Effector CD8-positive, alpha-beta T cell (primary cell): ENCODE measurements around the gene PKM.
A peak's percentile ranks its signal among the peaks of the same experiment; 100 is the strongest.

Source experiments
- DNase-seq: peaks from one replicate; lab custom pipeline; 2025; lab: John Stamatoyannopoulos, UW

The PKM gene

DNA sequence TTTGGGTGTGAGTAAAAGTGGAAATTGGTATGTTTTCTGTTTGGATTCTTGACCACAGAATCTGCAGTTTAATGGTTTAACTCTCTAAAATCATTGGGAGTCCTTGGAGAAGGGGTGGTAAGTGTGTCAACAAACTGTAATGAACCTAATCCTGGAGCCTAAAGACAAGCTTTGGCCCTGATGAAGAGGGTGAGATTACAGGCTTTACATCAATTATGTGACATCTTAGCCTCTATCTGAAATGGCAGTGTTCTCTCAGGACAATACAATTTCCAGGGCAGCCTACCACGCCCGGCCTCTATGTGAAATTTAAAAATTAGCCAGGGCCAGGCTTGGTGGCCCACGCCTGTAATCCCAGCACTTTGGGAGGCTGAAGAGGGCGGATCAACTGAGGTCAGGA is 4.3 kb upstream of the PKM start:
- DNase-seq, result no peak

DNA sequence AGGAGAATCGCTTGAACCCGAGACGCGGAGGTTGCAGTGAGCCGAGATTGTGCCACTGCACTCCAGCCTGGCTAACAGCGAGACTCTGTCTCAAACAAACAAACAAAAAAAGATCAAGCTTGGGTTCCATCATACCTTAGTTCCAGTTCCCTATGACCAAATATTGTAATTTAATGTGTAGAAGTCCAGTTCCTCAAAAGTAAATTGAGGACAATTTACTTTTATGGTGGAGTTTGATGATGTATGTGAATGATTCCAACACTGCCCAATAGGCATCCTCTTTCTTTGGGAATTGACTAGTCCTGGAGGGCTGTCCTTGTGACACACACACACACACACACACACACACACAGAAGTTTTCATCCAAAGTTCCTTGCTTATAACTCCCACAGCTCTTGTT is 2.8 kb upstream of the PKM start:
- no peak for DNase-seq

DNA sequence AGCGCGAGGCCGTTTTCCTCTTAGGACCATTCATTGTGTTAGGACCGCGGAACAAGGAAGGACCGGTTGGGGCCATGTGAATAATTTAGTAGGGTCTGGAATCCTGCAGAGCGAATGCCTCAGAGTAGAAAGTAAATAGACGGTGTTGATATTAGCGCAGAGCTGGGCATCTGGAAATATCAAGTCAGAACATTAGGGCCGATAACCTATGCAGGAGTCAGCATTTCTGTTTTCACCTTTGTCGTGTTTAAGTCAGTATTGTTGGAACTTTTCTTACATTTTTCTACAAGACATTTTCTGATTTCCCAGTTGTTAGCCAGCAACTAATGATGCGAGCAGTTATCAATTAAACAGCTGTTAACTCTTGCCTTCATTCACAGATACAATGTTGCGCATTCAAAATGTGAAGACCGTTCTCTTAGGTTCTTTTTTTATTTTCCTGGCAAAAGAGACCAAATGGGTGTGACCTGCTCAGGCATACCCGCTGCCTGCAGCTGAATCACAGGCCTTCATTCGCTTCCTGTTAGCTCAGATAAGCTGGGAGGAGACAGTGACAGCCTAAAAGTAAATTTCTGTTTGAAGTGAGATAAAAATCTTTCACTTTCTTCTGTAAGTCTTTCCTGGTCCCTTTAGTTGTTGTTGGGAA is 966 bp upstream of the PKM start:
- DNase-seq, result peak; percentile 4

DNA sequence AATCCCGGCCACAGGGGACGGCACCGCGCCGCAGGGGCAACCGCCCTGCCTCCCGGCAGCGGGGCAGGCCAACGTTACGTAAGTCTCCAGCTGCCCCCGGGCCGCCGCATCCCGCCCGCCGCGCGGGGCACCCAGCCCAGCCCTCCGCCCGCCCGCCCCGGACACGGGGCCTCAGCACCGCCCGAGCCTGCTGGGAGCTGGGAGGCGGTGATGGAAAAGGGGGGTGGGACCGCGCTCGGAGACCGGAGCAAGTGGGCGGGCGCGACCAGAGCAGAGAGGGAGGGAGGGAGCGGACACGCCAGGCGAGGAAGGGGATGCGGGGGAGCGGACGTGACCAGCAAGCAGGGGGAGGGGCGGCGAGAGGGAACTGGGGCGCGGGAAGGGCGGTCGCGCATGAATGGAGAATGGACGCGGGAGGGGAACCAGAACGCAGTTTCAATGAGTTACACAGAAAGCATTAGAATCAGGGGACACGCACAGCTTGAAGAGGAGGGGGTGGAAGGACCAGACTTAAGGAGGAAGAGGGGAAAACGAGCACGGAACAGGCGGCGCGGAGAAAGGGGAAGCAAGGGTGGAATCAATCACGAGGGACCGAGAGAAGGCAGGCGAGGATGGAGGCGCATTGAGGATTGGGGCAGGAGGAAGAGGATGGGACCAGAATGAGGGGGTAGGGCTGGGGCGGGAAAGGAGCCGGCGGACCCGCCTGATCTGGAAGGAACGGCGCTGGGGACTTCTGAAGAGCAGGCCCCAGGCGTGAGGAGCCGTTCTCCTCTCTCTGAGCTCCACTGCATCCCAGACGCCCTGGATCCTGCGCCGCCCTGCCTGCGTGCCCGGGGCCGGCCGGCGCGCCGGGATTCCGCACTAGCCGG is 559 bp downstream of the PKM start:
- DNase-seq, result peak; percentile 40

DNA sequence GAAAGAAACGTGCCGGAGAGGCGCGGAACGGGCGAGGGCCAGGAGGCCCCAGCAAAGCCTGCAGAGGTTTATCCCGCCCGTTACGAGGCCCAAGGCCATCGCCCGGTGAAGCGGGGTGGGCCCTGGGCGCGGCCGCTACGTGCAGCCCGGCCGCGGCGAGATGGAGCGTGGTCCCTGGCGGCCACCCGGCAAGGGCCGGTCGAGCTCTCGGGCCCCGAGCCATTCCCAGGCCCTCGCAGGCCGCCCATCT is 1.1 kb downstream of the PKM start:
- no peak for DNase-seq

DNA sequence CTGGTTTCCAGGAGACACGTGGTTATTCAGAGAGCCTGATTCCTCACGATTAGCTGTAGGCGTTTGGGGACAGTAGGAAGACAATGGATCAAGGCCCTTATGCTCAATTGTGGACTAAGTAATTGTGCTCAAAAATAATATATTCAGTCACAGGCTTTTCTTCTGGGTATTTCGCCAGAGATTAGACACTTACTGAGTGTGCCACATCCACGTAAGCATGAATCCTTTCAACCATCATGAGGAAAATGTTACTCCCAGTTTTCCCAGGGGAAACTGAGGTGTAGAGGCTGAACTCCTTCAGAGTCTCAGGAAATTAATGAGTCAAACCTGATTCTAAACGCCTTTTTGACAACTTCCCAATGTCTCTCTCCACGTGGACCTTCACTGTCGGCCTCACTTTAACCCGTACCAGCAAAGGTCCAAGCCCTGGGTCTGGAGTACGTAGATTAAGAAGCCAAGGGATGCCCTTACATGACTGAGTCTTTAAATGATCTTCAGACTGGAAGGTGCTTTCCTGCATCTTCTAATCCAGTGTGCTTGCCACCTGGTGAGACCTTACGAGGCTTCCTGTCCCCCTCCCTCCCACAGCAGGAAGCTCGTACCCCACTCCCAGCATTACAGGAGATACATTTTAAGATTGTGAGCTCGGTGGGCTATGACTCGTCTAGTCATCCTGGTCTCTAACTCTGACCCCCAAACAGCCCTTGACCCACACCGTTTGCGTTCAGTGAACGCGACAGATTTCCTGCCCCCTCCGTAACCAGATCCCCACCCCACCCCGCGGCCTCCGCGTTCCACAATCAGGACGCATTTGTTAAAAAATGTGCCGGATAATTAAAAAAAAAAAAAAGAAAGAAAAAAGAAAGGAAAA is 1.7 kb downstream of the PKM start:
- peak; percentile 12 for DNase-seq

DNA sequence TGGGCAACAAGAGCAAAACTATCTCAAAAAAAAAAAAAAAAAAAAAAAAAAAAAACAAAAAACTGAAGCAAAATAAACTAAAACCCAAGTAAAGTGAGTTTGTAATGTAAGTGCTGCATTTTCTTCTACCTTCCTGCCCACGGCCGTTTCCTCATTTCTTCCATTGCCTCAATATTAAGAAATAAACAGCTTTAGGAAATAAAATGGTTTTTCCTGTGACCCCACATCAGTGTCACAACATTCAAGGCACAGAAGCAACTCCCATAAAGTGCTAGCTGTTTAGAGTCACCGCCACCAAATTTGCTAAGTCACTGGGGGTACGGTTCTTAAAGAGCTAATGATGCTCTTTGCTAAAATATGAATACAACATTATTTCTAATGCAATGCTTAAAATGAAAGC is 3.3 kb downstream of the PKM start:
- no peak for DNase-seq

DNA sequence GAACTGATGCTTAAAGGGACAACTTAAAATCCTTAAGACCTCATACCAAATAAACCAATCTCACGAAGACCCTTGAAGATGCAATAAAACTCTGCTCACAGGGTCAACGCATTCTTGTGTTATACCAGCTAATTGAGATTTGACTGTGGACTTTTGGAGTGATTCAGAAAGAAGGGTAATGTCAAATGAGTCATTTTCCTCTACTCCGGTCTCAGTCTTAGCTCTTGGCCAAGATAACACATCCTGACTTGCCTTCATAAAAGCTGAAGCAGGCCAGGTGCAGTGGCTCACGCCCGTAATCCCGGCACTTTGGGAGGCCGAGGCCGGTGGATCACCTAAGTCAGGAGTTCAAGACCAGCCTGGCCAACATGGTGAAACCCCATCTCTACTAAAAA is 3.8 kb downstream of the PKM start:
- DNase-seq, result no peak

DNA sequence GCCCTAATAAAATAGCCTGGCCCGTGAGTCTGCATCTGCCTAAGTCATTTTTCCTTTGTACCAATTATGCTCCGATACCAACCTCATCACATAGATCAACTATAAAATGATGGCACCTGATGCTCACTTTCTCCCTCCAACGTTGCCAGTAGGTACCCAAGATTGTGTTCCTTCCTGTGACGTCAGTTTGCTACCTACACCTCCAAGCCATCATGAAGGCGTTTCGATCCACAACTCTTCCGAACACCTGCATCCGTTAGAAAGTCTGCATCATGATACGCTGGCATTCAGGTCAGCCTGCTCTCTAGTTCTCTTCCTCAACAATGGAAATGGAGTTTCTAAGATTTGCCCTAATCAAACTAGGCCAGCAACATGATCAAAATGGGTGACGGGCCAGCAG is 7.7 kb downstream of the PKM start:
- DNase-seq, result no peak

DNA sequence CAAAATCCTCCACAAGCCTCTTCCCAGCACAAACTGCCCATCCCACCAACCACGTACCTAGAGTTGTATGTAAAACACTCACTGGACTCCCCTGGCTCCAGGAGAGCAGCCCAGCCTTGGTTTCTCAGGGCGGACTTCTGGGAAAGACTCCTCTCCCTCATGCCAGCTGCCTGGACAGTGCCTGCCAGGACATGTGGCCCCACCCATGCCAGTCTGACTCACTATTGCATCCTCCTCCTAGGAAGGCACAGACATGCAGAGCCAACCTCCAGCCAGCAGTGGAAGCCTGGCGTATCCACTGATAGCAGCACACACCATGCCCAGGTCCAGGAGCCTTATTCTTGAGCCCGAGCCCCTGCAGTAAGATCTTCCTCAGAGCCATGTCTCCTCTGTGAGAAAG is 8.6 kb downstream of the PKM start:
- no peak for DNase-seq

DNA sequence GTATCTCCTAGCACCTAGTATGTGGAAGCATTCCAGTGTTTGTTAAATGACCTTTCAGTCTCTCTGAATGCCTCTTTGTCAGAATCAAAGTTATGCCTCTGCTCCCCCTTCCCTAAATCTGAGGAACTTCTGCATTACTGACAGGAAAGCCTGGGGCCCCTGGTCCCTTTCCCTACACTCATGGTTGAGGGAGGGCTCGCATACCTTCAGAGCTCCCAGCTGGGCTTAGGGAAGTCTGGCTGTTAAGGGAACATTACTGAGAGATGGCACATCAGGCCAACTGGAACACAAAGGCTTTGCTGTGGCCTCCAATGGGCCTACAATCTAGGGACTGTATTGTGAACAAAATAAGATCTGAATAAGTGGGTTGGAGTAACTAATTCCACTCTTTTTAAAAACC is 10.3 kb downstream of the PKM start:
- no peak for DNase-seq

DNA sequence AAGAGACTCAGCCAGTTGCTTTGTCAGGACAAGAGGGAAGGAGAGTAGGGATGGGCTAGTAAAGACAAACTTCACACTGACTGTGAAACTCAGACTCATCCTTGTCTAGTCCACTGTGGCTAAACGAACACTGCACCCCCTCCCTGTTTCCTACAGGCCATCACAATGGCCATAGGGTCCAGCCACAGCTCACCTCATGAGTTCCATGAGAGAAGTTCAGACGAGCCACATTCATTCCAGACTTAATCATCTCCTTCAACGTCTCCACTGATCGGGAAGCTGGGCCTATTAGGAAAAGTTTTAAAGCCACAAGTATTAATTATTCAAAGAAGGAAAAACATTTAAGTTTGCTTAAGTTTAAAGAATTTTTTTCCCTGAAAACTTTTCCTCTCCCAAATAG is 13.8 kb downstream of the PKM start:
- DNase-seq, result no peak

DNA sequence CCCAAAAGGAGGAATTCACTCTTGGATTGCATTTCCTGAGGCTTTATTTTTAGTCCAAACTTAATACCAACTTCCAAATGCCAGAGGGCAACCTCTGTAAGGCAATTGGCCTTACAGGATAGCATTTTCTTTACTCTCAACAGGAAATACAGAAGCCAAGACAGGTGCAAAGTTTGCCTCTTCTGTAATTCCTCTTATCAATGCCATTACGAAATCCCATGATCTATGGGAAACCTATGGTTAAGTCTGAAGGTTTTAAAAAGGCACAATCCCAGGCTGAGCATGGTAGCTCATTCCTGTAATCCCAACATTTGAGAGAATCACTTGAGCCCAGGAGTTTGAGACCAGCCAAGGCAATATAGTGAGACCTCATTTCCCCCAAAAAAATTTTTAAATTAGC is 14.9 kb downstream of the PKM start:
- no peak for DNase-seq

DNA sequence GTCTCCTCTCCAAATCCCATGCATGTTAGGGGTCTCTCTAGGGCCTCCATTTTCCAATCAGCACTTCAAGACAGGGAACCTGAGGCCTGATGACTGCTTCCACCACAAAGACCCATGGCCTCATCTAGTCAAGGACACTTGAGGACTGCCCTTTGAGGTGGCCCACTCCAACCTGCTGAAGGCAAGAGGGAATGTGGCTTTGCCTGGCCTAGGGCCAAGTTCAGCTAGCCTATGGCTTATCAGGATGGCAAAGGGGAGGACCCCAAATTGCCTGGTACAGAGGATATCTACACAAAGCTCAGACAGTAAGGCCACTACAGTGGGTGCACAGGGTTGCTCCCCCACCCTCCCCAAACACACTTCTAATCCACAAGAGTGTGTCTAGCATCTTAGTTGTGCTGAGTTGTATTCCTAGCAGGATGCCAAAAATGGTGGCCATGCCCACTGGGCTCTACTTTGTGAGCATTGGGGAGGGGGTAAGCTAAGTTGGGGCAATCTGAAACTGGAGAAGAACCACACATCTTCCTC is 23.4 kb downstream of the PKM start:
- no peak for DNase-seq

DNA sequence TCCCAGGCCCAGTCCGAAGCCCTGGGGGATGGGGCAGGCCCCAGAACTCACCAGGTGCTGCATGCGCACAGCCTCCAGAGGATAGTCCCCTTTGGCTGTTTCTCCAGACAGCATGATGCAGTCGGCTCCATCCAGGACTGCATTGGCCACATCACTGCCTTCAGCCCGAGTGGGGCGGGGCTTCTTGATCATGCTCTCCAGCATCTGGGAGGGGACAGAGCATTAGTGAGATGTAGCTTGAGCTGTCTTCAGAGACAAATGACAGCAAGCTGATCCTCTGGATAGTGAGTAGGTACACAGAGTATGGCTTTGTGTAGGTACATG is 24.4 kb downstream of the PKM start:
- DNase-seq, result no peak

DNA sequence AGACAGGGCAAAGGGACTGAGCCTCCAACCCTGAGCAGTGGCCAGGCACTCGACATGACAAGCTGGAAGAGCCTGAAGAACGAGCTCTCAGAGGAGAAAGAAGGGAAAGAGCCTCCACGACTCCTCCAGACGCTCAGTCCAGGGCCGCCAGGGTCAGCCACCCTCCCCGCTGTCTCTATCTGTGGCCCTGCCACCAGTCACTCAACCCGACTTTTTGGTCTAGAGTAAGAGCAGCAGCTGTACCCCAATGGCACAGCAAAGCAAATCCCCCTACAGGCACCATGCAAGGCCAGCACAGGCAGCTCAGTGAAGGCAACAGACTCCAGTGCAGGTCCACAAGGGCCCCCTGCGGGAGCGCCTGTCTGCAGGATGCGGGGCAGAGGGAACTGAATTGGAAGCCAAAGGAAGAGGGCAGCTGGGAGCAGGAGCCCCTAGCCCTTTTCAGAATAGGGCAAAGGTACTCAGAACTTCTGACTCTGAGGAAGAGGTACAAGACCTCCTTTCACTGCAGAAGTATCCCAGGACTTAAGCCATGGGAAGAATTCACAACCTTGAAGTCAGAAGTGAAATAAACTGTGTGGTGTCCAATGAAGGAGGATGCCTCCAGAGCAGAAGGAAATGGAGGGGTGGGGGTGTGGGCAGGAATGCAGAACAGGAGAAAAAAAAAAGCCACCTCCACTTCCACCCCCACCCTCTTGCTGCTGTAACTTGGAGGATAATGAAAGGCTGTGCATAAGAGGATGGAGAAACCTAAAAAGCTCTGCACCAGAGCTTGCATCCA is 24.9 kb downstream of the PKM start:
- no peak for DNase-seq

DNA sequence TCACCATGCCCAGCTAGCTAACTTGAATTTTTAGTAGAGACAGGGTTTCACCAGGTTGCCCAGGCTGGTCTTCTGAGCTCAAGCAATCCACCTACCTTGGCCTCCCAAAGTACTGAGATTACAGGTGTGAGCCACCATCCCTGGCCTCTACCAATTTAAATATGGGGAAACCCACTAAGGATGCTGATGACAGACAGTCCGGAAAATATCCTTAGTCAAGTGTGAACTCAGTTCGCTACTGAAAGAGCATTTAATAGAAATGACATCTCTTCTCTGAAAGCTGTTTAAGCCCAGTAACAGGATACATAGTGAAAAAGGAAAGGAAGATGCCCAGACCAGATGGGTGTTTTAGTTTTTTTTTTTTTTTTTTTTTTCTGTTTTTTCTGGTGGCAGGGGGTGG is 25.7 kb downstream of the PKM start:
- DNase-seq, result no peak

DNA sequence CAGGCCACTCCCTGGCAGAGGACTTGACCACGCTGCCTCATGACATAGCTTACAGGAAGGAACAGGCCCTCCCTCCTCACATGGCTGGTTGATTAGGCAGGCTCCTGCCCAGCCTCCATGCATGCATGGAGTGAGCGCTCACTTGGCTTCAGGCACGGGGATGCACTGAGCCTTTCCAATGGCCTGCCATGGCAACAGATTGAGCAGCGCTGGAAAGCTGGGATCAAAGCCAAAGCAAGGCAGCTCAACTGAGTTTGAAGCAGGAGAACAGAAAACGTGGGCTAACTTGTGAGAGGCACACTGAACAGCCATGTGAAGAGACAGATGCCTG is 27.5 kb downstream of the PKM start:
- DNase-seq, result no peak

DNA sequence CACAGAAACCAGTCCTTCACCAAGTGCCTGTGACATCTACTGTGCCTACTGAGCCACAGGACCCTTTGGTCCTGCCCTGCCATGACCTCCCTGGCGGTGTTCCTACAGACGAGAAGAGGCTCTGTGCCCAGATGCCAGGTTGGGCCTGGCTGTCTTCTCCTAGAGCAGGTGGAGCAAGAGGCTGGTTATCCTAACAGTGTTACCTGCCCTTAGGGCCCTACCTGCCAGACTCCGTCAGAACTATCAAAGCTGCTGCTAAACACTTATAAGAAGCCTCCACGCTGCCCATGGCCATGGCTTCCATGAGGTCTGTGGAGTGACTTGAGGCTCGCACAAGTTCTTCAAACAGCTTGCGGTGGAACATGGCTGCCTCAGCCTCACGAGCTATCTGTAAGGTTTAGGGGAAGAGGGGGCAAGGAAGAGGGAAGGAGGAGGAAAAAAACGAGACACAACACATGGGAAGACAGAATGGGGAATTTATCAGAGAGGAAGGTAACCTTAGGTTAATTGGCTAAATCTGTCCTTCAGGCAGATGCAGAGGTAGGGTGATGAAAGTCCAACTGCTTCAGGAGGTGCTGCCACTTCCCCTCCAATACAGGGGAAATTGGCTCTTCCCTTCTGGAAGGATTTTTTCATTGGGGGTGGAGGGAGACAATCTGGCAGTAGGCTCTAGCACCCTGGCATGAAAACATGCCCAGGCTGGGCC is 28.0 kb downstream of the PKM start:
- no peak for DNase-seq

DNA sequence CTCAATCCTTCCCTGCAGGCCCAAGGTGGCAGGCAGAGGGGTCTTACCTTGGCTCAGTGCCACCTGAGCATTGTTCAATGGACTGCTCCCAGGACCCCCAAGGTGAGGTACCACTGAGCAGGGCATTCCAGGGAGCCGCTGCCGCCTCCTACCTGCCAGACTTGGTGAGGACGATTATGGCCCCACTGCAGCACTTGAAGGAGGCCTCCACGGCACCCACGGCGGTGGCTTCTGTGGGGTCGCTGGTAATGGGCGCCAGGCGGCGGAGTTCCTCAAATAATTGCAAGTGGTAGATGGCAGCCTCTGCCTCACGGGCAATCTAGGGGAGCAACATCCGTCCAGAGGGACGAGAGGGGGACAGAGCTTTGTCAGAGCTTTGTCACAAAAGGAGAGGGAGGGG is 28.7 kb downstream of the PKM start:
- no peak for DNase-seq

DNA sequence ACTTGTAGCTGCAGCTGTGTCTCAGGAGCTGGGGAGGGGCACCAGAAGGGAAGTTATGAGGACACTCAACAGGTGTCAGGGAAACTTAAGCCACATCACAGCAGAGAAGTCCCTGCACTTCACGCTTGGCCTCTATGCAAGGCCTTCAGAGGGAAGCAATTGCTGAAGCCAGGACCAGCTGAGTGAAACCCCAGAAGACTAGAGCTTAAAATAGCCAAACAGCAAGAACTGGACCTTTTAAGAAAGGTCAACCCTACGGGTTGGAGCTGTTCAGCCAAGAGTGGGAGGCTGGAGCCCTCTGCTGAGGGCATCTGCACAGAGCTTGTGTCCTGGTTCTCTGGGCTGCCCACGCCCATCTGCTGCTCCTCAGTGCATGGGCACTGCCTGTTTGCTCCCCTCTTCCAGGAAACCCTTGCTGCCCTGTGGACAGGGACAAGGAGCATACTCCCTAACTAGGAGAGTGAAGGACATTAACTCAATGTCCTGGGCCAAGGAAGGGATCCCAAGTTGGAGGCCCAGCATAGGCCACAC is 29.5 kb downstream of the PKM start:
- no peak for DNase-seq
